ENCODE measurements around the gene ZFYVE21. TPM values are rescaled to one million over a fixed set of nuclear protein-coding genes. Genes with fewer than 3 reads are reported as not detected.
"Not testable (repeated sequence)": the region's sequence is repeated elsewhere in the genome, so short reads cannot be mapped to it uniquely, and the experiment has no call there.

Gene ZFYVE21
- total RNA-seq, 1 donor from 2014 or later, result 68.6 TPM

DNA sequence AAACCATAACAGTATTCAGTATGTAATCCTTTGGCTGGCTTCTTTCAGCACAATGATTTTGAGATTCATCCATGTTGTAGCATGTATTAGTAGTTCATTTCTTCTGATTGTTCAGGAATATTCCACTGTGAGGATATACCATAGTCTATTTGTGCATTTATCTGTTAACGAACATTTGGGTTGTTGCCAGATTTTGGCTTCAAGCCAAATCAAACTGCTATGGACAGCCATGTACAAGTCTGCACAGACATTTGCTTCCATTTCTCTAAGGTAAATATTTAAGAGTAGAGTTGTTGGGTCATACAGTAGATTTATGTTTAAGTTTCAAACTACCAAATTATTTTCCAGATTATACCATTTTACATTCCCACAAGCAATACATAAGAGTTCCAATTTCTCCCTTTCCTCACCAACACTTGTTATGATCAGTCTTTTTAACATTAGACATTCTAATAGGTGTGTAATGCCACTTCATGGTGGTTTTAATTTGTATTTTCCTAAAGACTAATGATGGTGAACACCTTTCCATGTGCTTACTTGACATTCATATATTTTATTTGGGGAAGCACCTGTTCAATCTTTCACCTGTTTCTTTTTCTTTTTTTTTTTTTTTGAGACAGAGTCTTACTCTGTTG, 56.6 kb downstream of the ZFYVE21 start:
- Mint-ChIP-seq H3K36me3 (ENCODE audit: low read depth) (no peaks in the 10 kb centered on the region), H3K27ac (ENCODE audit: unreplicated experiment) (no peak overlapping the region), H3K27me3 (ENCODE audit: low read depth) (no peaks in the 10 kb centered on the region), H3K9me3 (ENCODE audit: low read depth) (peaks cover 7% of the 10 kb centered on the region), H3K4me1 (ENCODE audit: low read depth) (no peaks in the 10 kb centered on the region), H3K4me3 (ENCODE audit: unreplicated experiment) (no peak overlapping the region)
- no peak for DNase-seq (ENCODE audit: low spot score)
- TF ChIP-seq, protein P1, sequence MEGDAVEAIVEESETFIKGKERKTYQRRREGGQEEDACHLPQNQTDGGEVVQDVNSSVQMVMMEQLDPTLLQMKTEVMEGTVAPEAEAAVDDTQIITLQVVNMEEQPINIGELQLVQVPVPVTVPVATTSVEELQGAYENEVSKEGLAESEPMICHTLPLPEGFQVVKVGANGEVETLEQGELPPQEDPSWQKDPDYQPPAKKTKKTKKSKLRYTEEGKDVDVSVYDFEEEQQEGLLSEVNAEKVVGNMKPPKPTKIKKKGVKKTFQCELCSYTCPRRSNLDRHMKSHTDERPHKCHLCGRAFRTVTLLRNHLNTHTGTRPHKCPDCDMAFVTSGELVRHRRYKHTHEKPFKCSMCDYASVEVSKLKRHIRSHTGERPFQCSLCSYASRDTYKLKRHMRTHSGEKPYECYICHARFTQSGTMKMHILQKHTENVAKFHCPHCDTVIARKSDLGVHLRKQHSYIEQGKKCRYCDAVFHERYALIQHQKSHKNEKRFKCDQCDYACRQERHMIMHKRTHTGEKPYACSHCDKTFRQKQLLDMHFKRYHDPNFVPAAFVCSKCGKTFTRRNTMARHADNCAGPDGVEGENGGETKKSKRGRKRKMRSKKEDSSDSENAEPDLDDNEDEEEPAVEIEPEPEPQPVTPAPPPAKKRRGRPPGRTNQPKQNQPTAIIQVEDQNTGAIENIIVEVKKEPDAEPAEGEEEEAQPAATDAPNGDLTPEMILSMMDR (IDR thresholded peaks at IDR 0.05), result no peak

DNA sequence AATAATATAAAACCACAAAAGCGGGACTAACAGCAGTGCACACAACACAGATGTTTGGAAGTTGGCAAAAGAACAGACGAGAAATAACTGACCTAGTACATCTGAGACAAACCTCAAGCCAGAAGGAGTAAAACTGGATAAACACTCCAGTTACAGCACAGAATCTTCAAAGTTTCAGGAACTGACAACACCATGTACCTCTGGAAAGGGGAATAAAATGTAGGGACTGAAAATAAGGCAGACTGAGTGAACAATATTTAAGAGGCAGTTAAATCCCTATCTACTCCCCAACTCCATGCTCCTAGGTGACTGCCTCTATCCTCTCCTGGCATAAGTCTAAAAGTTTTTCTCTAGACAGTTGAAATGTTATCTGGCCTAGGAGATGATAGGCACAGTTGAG, 57.9 kb downstream of the ZFYVE21 start:
- Mint-ChIP-seq H3K4me1 (ENCODE audit: low read depth) (no peaks in the 10 kb centered on the region), H3K9me3 (ENCODE audit: low read depth) (peaks cover 7% of the 10 kb centered on the region), H3K4me3 (ENCODE audit: unreplicated experiment) (no peak overlapping the region), H3K27me3 (ENCODE audit: low read depth) (no peaks in the 10 kb centered on the region), H3K27ac (ENCODE audit: unreplicated experiment) (no peak overlapping the region), H3K36me3 (ENCODE audit: low read depth) (peaks cover under 1% of the 10 kb centered on the region)
- TF ChIP-seq, protein P1 (IDR thresholded peaks at IDR 0.05), result no peak
- DNase-seq (ENCODE audit: low spot score), result no peak

DNA sequence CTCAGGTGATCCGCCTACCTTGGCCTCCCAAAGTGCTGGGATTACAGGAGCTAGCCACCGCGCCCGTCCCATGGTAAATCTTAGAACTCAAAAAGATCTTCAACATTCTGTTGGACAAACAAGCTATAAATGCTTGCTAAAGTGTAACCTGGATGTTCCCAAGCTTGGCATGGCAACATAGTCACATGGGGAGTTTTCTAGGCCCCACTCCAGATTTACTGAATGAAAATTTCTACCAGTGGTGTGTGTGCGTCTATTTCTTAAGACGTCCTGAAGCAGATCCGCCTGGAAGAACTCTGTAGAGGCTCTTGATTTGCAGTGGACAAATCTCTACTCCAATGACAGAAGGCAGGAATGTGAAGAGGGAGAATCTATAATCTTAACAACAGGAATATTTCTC, 59.9 kb downstream of the ZFYVE21 start:
- TF ChIP-seq, protein P1 (IDR thresholded peaks at IDR 0.05), result no peak
- Mint-ChIP-seq H3K4me1 (ENCODE audit: low read depth) (no peaks in the 10 kb centered on the region), H3K36me3 (ENCODE audit: low read depth) (peaks cover 4% of the 10 kb centered on the region), H3K27me3 (ENCODE audit: low read depth) (no peaks in the 10 kb centered on the region), H3K27ac (ENCODE audit: unreplicated experiment) (no peak overlapping the region), H3K4me3 (ENCODE audit: unreplicated experiment) (no peak overlapping the region), H3K9me3 (ENCODE audit: low read depth) (peaks cover 7% of the 10 kb centered on the region)
- DNase-seq (ENCODE audit: low spot score), result no peak

DNA sequence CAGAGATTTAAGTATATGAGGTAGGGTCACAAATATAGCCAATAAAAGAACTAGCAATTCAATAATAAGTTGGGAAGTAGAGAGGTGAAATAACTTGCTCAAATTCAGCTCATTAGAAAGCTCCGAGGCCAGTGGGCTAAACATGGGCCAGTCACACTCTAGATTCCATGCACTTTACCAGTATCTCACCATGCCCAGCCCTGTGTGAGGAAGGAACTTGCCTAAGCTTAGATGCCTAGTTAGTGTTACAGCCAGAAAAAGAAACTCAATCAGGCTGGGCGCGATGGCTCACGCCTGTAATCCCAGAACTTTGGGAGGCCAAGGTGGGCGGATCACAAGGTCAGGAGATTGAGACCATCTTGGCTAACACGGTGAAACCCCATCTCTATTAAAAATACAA, 60.7 kb downstream of the ZFYVE21 start:
- H3K4me1 Mint-ChIP-seq (ENCODE audit: low read depth); H3K27me3 Mint-ChIP-seq (ENCODE audit: low read depth); H3K4me3 Mint-ChIP-seq (ENCODE audit: unreplicated experiment); DNase-seq (ENCODE audit: low spot score); H3K36me3 Mint-ChIP-seq (ENCODE audit: low read depth); H3K27ac Mint-ChIP-seq (ENCODE audit: unreplicated experiment); H3K9me3 Mint-ChIP-seq (ENCODE audit: low read depth): not testable (repeated sequence)

DNA sequence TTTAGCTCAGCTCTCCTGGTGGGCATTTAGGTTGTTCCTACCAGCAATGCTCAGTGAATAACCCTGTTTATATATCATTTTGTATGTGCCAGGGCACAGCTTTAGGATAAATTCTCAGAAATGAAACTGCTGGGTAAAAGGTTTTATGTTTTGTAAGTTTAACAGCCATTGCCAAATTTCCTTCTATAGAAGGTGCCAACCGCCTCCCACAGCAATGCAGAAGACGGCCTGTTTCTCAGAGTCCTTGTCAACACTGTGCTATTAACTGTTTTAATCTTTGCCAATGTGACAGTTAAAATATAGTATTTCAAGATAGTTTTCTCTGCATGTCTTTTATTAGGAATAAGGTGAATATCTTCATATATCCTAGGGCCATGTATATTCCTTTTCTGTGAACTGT, 66.8 kb downstream of the ZFYVE21 start:
- H3K4me1 Mint-ChIP-seq (ENCODE audit: low read depth), result no peaks in the 10 kb centered on the region
- no peak overlapping the region for H3K27ac Mint-ChIP-seq (ENCODE audit: unreplicated experiment)
- H3K27me3 Mint-ChIP-seq (ENCODE audit: low read depth), result no peaks in the 10 kb centered on the region
- H3K4me3 Mint-ChIP-seq (ENCODE audit: unreplicated experiment), result no peak overlapping the region
- H3K9me3 Mint-ChIP-seq (ENCODE audit: low read depth), result no peaks in the 10 kb centered on the region
- H3K36me3 Mint-ChIP-seq (ENCODE audit: low read depth), result peaks cover 6% of the 10 kb centered on the region
- DNase-seq (ENCODE audit: low spot score), result no peak
- TF ChIP-seq, protein P1 (IDR thresholded peaks at IDR 0.05), result no peak

Other genes starting within 250 kb of the ZFYVE21 start
- gene CKB, start 193.0 kb upstream of the ZFYVE21 start, total RNA-seq, result 81.0 to 141 TPM (median 139 TPM) in 3 replicates
- 9.9 to 10.3 TPM (median 10.0 TPM) in 3 replicates for gene TRMT61A, start 186.6 kb upstream of the ZFYVE21 start, total RNA-seq
- 22.6 to 25.7 TPM (median 23.2 TPM) in 3 replicates for gene BAG5, start 153.2 kb upstream of the ZFYVE21 start, total RNA-seq
- gene COA8, start 152.8 kb upstream of the ZFYVE21 start, total RNA-seq, result 39.1 to 51.9 TPM (median 50.7 TPM) in 3 replicates
- gene KLC1, start 86.6 kb upstream of the ZFYVE21 start, total RNA-seq, result 188 to 226 TPM (median 190 TPM) in 3 replicates
- gene XRCC3, start 359 bp upstream of the ZFYVE21 start, total RNA-seq, result 3.4 to 9.9 TPM (median 6.6 TPM) in 3 replicates
- 6.6 to 10.1 TPM (median 9.1 TPM) in 3 replicates for gene PPP1R13B, start 131.8 kb downstream of the ZFYVE21 start, total RNA-seq
- not detected in 3 replicates for gene TDRD9, start 212.6 kb downstream of the ZFYVE21 start, total RNA-seq
- not detected in 3 replicates for gene RD3L, start 226.7 kb downstream of the ZFYVE21 start, total RNA-seq

Data from chondrocyte (in vitro differentiated cells).